Uterus (tissue), 4 donors: ENCODE data around the gene ANKRD63. TPM values are rescaled to one million over a fixed set of nuclear protein-coding genes. Genes with fewer than 3 reads are reported as not detected.

ENCODE experiments used
- DNase-seq, 2 donors: peaks; one replicate each; pipeline ENCODE4 v3.0.0-alpha.2; 2019 to 2020
- H3K27ac ChIP-seq, 2 donors: fragments of 200-600 bp; sonication (generic); 1 replicate in 1 of 2; 2 replicates in 1 of 2; pipeline ENCODE4 v1.5.1; 2016 to 2018
- H3K27me3 ChIP-seq, 2 donors: fragments of 200-600 bp; sonication (generic); one replicate each; pipeline ENCODE4 v1.5.1; 2018 to 2019; ENCODE audit warnings: control low read depth in 1 of 2
- H3K36me3 ChIP-seq, 2 donors: fragments of 200-600 bp; sonication (generic); one replicate each; pipeline ENCODE4 v1.5.1; 2019; ENCODE audit warnings: control low read depth in 1 of 2
- H3K4me1 ChIP-seq, 2 donors: fragments of 200-600 bp; sonication (generic); one replicate each; pipeline ENCODE4 v1.5.1; 2018 to 2019; ENCODE audit warnings: control low read depth in 1 of 2
- H3K4me3 ChIP-seq, 2 donors: fragments of 200-600 bp; sonication (generic); 1 replicate in 1 of 2; 2 replicates in 1 of 2; pipeline ENCODE4 v1.5.1; 2018 to 2019; ENCODE audit warnings: mild to moderate bottlenecking in 1 of 2
- H3K9me3 ChIP-seq, 2 donors: fragments of 200-600 bp; sonication (generic); one replicate each; pipeline ENCODE4 v1.5.1; 2019; ENCODE audit warnings: control low read depth in 1 of 2
- CTCF ChIP-seq, 4 experiments: fragments of 200-600 bp in 2 of 4; fragments of 450-650 bp in 2 of 4; sonication (generic) in 2 of 4; IDR thresholded peaks; one replicate each; pipeline ENCODE4 v1.5.1; 2016 to 2019; ENCODE audit warnings: antibody characterized with exemption in 4 of 4, mild to moderate bottlenecking in 2 of 4, moderate library complexity in 1 of 4
- POLR2A ChIP-seq, 2 donors: fragments of 450-650 bp; IDR thresholded peaks; one replicate each; pipeline ENCODE4 v1.6.1; 2016; ENCODE audit warnings: antibody characterized with exemption in 2 of 2, mild to moderate bottlenecking in 1 of 2, moderate library complexity in 1 of 2
- intact Hi-C: fragments of 100-400 bp; cut with DNase I; formaldehyde crosslinking; loops from one replicate; pipeline ENCODE4 v1.15.1; 2023; ENCODE audit warnings: low total_unique reads
- total RNA-seq, 4 donors: library from RNA; depleted of rRNA in 3 of 4; stranded (reverse); fragments of >200 nt in 3 of 4; gene quantifications; one replicate each; pipeline versions ENCODE4 v1.1.0 to v1.2.4, GENCODE V29; 2014 to 2023
- donor health status: DM: yes; HTN: yes; CAD: no.

Gene ANKRD63
- total RNA-seq, 4 donors from 2014 or later, result 0.28 to 0.52 TPM; not detected in 2

GRCh38 chr15:40273428-40273827 lies 9.4 kb downstream of the ANKRD63 start:
- Histone ChIP-seq H3K4me1 (no peaks in the 10 kb centered on the region), H3K27me3 (no peaks in the 10 kb centered on the region), H3K27ac (no peak overlapping the region), H3K4me3 (no peak overlapping the region), H3K36me3 (no peaks in the 10 kb centered on the region), H3K9me3 (no peaks in the 10 kb centered on the region)
- DNase-seq, result no peak
- intact Hi-C loops, result loop anchor here (5.0 kb wide), 2 partner anchors 56 to 221 kb away; no protein-coding TSS in a partner anchor
- no peak for TF ChIP-seq CTCF (IDR thresholded peaks at IDR 0.05)

- DNase-seq, result no peak
- Histone ChIP-seq H3K36me3 (no peaks in the 10 kb centered on the region), H3K27ac (no peak overlapping the region), H3K27me3 (no peaks in the 10 kb centered on the region), H3K9me3 (no peaks in the 10 kb centered on the region), H3K4me1 (no peaks in the 10 kb centered on the region), H3K4me3 (no peak overlapping the region)
- intact Hi-C loops, result loop anchor here (5.0 kb wide), 2 partner anchors 55 to 220 kb away; no protein-coding TSS in a partner anchor
- TF ChIP-seq CTCF (IDR thresholded peaks at IDR 0.05), result no peak
- no peak for TF ChIP-seq POLR2A (IDR thresholded peaks at IDR 0.05)
Observed at GRCh38 chr15:40272485-40273056, 10.3 kb downstream of the ANKRD63 start.

- no peaks in the 10 kb centered on the region for H3K9me3 ChIP-seq
- no peak overlapping the region for H3K4me3 ChIP-seq
- intact Hi-C loops, result loop anchor here (5.0 kb wide), 2 partner anchors 55 to 220 kb away; no protein-coding TSS in a partner anchor
- H3K36me3 ChIP-seq, result no peaks in the 10 kb centered on the region
- H3K27me3 ChIP-seq, result no peaks in the 10 kb centered on the region
- no peaks in the 10 kb centered on the region for H3K4me1 ChIP-seq
- no peak for DNase-seq
- no peak overlapping the region for H3K27ac ChIP-seq
- no peak for TF ChIP-seq CTCF (IDR thresholded peaks at IDR 0.05)
- TF ChIP-seq POLR2A (IDR thresholded peaks at IDR 0.05), result no peak
Observed at GRCh38 chr15:40271685-40272484, 11.0 kb downstream of the ANKRD63 start.

- no peaks in the 10 kb centered on the region for H3K9me3 ChIP-seq
- H3K4me3 ChIP-seq, result no peak overlapping the region
- TF ChIP-seq POLR2A (IDR thresholded peaks at IDR 0.05), result no peak
- no peak for TF ChIP-seq CTCF (IDR thresholded peaks at IDR 0.05)
- no peak overlapping the region for H3K27ac ChIP-seq
- H3K36me3 ChIP-seq, result no peaks in the 10 kb centered on the region
- intact Hi-C loops, result loop anchor here (5.0 kb wide), 2 partner anchors 53 to 218 kb away; no protein-coding TSS in a partner anchor
- no peaks in the 10 kb centered on the region for H3K27me3 ChIP-seq
- DNase-seq, result no peak
- peaks cover 0 to 13% of the 10 kb centered on the region in 2 donors for H3K4me1 ChIP-seq
Observed at GRCh38 chr15:40270246-40270995, 12.4 kb downstream of the ANKRD63 start.
